HFF-Myc (cell line): Measurements from ENCODE around the gene PLCB1.

Experiments used
- DNase-seq: peaks from one replicate; pipeline ENCODE4 v3.0.0-alpha.2; 2011; ENCODE audit warnings: low read depth; ENCODE audit errors: extremely low read depth
- H3K4me3 ChIP-seq: replicated peaks from 2 replicates; pipeline ENCODE4 v1.5.1; 2011; ENCODE audit warnings: low read depth, mild to moderate bottlenecking, control low read depth, low read length
- CTCF ChIP-seq: IDR thresholded peaks from 2 replicates; pipeline ENCODE4 v1.5.1; 2012; ENCODE audit warnings: mild to moderate bottlenecking, low read depth, low read length, control low read depth; ENCODE audit errors: missing control alignments

The PLCB1 gene

GRCh38 chr20:8471465-8471864 lies 339.4 kb downstream of the PLCB1 start:
- TF ChIP-seq CTCF: no peak
- no peak for DNase-seq

DNA sequence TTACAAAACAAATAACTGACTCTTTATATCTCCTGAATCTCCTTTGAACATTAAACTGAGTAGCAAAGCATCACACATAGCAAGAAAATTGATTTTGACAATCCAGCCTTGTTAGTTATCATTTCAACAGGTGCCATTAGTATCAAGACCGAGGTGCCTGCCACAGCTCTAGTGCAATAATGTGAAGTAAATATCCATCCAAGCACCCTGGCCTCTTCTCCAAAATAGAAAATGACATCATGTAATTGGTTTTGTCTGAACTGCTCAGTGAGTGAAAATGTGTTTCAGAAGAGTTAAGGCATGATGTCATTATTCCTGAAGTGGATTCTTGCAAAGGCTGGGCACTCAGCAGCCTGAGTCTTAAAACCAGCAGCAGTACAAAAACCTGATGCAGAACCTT lies 341.4 kb downstream of the PLCB1 start:
- DNase-seq: no peak
- no peak overlapping the region for H3K4me3 ChIP-seq
- TF ChIP-seq CTCF: no peak

More at GRCh38 chr20:8471465-8471864, 339.4 kb downstream of the PLCB1 start:
- H3K4me3 ChIP-seq: no peak overlapping the region

DNA sequence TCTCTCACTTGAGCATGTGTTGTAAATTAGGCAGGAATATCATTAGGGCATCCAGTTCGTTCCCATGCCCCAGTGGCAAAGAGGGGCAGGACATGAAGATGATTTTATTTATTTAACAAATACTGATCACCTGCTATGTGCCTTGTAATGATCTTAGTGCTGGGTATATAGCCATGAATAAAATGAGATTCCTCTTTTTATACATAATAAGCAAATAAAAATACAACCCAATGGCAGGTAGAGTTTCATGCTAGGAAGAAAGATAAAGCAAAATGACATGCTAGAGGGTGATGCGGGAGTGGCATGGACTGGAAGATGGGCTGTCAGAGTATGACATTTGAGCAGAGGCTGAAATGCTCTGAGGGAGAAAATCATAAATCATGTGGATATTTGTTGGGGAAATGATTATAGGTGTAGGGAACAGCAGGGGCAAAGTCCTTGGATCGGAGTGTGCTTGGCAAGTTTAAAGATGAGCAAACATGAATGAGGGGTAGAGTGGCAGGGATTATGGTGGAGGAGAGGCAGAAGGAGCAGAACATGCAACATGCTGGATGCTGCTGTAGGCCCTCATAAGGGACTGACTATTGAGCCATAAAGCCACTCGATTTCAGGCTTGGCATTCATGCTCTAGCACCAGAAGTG lies 342.1 kb downstream of the PLCB1 start:
- DNase-seq: no peak
- TF ChIP-seq CTCF: no peak
- no peak overlapping the region for H3K4me3 ChIP-seq

- no peak for DNase-seq
- no peak for TF ChIP-seq CTCF
- H3K4me3 ChIP-seq: no peak overlapping the region
Measured at GRCh38 chr20:8476021-8476420, 344.0 kb downstream of the PLCB1 start.

GRCh38 chr20:8480597-8480996 lies 348.5 kb downstream of the PLCB1 start:
- no peak for TF ChIP-seq CTCF
- no peak overlapping the region for H3K4me3 ChIP-seq
- no peak for DNase-seq

- TF ChIP-seq CTCF: no peak
Measured at GRCh38 chr20:8487696-8488095, 355.6 kb downstream of the PLCB1 start.

GRCh38 chr20:8489094-8489883 lies 357.2 kb downstream of the PLCB1 start:
- no peak for DNase-seq
- no peak overlapping the region for H3K4me3 ChIP-seq
- no peak for TF ChIP-seq CTCF

More at GRCh38 chr20:8487696-8488095, 355.6 kb downstream of the PLCB1 start:
- no peak for DNase-seq
- H3K4me3 ChIP-seq: no peak overlapping the region
